IMR-90 (cell line): ENCODE results near the gene GAREM2.

Experiments used
- CHD1 ChIP-seq: IDR thresholded peaks from 2 replicates; pipeline ENCODE4 v1.6.1; 2012; ENCODE audit warnings: low read depth, low read length, improper control_type of control experiment
- CTCF ChIP-seq: conservative IDR thresholded peaks from 2 replicates; pipeline ENCODE4 v1.5.1; 2012; ENCODE audit warnings: mild to moderate bottlenecking, low read depth, low read length, improper control_type of control experiment
- MXI1 ChIP-seq: IDR thresholded peaks from 2 replicates; pipeline ENCODE4 v1.6.1; 2012; ENCODE audit warnings: low read depth, mild to moderate bottlenecking, low read length, moderate library complexity, borderline replicate concordance
- POLR2A ChIP-seq: IDR thresholded peaks from 2 replicates; pipeline ENCODE4 v1.6.1; 2012; ENCODE audit warnings: mild to moderate bottlenecking, low read depth, low read length

GRCh38 chr2:26187537-26188104, 14.7 kb downstream of the GAREM2 start:
- TF ChIP-seq POLR2A (no peak), CHD1 (no peak), CTCF (no peak), MXI1 (no peak)
